ENCODE data around the gene FOXL2.

GRCh38 chr3:138928727-138929372, 18.1 kb downstream of the FOXL2 start:
- no peak for TF ChIP-seq CTCF (IDR thresholded peaks at IDR 0.05)
- no peak for TF ChIP-seq EZH2phosphoT487 (IDR thresholded peaks at IDR 0.05)

All from neural progenitor cell (in vitro differentiated cells).